ENCODE data around the gene DAPK1.

- TF ChIP-seq FOXJ3 (CRISPR knock-in tag; IDR thresholded peaks at IDR 0.05): no peak
- TF ChIP-seq CTCF (IDR thresholded peaks at IDR 0.05): no peak
- no peak for TF ChIP-seq EP300 (IDR thresholded peaks at IDR 0.05; ENCODE audit: borderline replicate concordance in 1 of 2, low read depth in 1 of 2, low read length in 1 of 2)
- TF ChIP-seq POLR2AphosphoS5 (IDR thresholded peaks at IDR 0.05; ENCODE audit: low read depth, low read length): no peak
- no peak for TF ChIP-seq GABPA (IDR thresholded peaks at IDR 0.05; ENCODE audit: low read depth)
- no peak for TF ChIP-seq MXI1 (IDR thresholded peaks at IDR 0.05; ENCODE audit: low read depth, low read length)
- TF ChIP-seq RFX5 (IDR thresholded peaks at IDR 0.05; ENCODE audit: low read length): no peak
- no peak for TF ChIP-seq TEAD4 (IDR thresholded peaks at IDR 0.05; ENCODE audit: borderline replicate concordance, insufficient read depth)
- TF ChIP-seq SMC3 (IDR thresholded peaks at IDR 0.05; ENCODE audit: low read depth, low read length): no peak
Observed at GRCh38 chr9:87673446-87674120, 175.9 kb downstream of the DAPK1 start.

Data from SK-N-SH (cell line).